CD1c-positive myeloid dendritic cell (primary cell): Measurements from ENCODE around the gene PALB2.

ENCODE experiments used
- DNase-seq: peaks from one replicate; pipeline ENCODE4 v3.0.0-alpha.2; 2016; ENCODE audit errors: extremely low spot score

PALB2 gene

GRCh38 chr16:23640931-23641765 is at the start of gene PALB2, which contains the start of gene DCTN5:
Gene PALB2, minus strand, starts transcription at chr16:23641310. Its CDS starts 153 bp downstream, at chr16:23641157.
Gene DCTN5, plus strand, starts transcription at chr16:23641466. Its CDS starts 77 bp downstream, at chr16:23641543.
- DNase-seq, result peak; percentile 98

- DNase-seq, result no peak
Measured at GRCh38 chr16:23689442-23690187, 48.5 kb upstream of the PALB2 start.

- DNase-seq, result no peak
Measured at GRCh38 chr16:23687034-23687808, 46.1 kb upstream of the PALB2 start.

GRCh38 chr16:23683487-23683886 is 42.4 kb upstream of the PALB2 start:
- DNase-seq, result no peak

- peak; percentile 14 for DNase-seq
Measured at GRCh38 chr16:23682181-23682580, 41.1 kb upstream of the PALB2 start.

- DNase-seq, result no peak
Measured at GRCh38 chr16:23679986-23680336, 38.9 kb upstream of the PALB2 start.

GRCh38 chr16:23679274-23679985 is 38.3 kb upstream of the PALB2 start:
- peak; percentile 61 for DNase-seq

- DNase-seq, result peak; percentile 86
Measured at GRCh38 chr16:23678430-23679273, 37.5 kb upstream of the PALB2 start, which contains the start of gene PLK1. Gene PLK1, plus strand, starts transcription at chr16:23678889. Its CDS starts 44 bp downstream, at chr16:23678933.

GRCh38 chr16:23676924-23677480 is 35.9 kb upstream of the PALB2 start:
- no peak for DNase-seq

GRCh38 chr16:23673971-23674614 is 33.0 kb upstream of the PALB2 start:
- no peak for DNase-seq

- no peak for DNase-seq
Measured at GRCh38 chr16:23670137-23670776, 29.1 kb upstream of the PALB2 start.

- no peak for DNase-seq
Measured at GRCh38 chr16:23668873-23669272, 27.8 kb upstream of the PALB2 start.

- DNase-seq, result no peak
Measured at GRCh38 chr16:23668225-23668624, 27.1 kb upstream of the PALB2 start.

- DNase-seq, result no peak
Measured at GRCh38 chr16:23667355-23667659, 26.2 kb upstream of the PALB2 start.

GRCh38 chr16:23666571-23667354 is 25.7 kb upstream of the PALB2 start:
- DNase-seq, result no peak

GRCh38 chr16:23663918-23664317 is 22.8 kb upstream of the PALB2 start:
- no peak for DNase-seq

GRCh38 chr16:23651943-23652468 is 10.9 kb upstream of the PALB2 start:
- DNase-seq, result no peak
